ENCODE data around the gene BCAR3.

DNA sequence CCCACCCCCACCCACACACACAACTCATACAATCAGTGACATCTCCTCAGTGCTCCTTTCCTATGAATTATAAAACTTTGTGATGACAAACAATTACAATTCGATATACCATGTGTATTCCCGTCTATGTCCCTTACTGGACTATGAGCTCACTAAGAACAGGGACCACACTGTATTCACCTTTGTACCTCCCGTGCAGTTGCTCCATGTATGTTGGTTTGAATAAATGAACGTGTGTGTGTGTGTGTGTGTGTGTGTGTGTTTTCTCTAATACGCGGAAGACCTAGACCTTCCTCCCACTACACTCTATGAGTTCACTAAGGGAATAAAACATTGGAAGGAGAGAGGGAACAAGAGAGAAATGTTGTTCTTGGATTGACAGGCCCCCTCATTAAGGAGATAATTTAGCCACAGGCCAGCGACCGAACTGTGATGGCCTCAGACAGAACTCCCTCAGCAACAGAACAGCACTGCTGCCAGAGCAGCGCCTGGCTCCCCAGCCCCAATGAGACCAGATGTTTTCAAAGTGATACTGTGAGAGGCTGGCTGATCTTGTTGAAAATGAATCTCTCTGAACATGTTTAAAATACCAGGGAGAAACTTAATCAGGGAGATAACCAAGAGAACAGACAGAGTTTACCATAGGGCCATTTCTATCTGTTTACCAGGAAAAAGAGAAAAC is 21.7 kb downstream of the BCAR3 start:
- TF ChIP-seq, protein P1, sequence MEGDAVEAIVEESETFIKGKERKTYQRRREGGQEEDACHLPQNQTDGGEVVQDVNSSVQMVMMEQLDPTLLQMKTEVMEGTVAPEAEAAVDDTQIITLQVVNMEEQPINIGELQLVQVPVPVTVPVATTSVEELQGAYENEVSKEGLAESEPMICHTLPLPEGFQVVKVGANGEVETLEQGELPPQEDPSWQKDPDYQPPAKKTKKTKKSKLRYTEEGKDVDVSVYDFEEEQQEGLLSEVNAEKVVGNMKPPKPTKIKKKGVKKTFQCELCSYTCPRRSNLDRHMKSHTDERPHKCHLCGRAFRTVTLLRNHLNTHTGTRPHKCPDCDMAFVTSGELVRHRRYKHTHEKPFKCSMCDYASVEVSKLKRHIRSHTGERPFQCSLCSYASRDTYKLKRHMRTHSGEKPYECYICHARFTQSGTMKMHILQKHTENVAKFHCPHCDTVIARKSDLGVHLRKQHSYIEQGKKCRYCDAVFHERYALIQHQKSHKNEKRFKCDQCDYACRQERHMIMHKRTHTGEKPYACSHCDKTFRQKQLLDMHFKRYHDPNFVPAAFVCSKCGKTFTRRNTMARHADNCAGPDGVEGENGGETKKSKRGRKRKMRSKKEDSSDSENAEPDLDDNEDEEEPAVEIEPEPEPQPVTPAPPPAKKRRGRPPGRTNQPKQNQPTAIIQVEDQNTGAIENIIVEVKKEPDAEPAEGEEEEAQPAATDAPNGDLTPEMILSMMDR (IDR thresholded peaks at IDR 0.05), result no peak
- TF ChIP-seq ZFX (IDR thresholded peaks at IDR 0.05; ENCODE audit: borderline replicate concordance), result no peak

Measured in 22Rv1 (cell line).